Hematopoietic multipotent progenitor cell treated with erythropoietin and hydrocortisone succinate and interleukin-3 and kit ligand, for 17 days (in vitro differentiated cells): Measurements from ENCODE around the gene KIAA0232.
"Not testable (repeated sequence)": the region's sequence is repeated elsewhere in the genome, so short reads cannot be mapped to it uniquely, and the experiment has no call there.

Experiments used
- DNase-seq: peaks from one replicate; pipeline ENCODE4 v3.0.0-alpha.2; 2015; ENCODE audit warnings: low spot score

Gene KIAA0232

DNA sequence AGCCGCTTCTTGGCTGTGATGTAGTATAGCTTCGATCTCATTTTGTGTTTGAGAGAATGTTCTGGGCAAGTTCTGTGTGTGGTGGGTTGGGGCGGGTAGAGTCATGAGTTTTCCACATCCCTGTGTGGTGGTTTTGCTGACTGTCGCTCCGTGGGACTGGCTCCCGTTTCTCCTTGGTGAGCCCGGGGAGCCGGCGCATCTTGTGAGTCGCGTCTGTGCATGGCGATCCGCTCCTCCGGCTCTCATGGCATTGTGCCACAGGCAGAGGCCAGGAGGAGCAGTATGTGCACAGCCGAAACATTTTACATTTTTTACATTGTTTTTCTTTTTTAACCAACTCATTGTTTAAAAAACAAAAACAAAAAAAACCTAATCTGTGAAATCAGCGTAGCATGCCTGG, 99.4 kb downstream of the KIAA0232 start:
- DNase-seq, result no peak

DNA sequence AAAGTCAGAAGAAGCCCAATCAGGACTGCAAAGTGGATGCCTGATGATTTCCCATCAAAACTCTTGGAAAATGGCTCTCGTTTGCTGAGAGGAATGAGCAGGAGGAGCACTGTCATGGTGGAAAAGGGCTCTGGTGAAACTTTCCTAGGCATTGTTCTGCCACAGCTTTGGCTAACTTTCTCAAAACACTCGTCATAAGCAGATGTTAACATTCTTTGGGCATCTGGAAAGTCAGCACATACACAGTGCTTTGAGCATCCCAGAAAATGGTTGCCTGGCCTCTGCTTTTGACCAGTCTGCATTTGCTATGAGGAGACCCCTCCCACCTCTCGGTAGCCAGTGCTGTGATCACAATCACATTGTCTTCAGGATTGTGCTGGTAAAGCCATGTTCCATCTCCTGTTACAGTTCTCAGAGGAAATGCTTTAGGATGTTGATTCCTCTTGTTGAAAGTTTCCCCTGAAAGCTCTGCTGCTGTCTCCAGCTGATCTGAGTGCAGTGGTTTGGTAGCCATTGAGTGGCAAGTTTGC, 101.9 kb downstream of the KIAA0232 start:
- no peak for DNase-seq

DNA sequence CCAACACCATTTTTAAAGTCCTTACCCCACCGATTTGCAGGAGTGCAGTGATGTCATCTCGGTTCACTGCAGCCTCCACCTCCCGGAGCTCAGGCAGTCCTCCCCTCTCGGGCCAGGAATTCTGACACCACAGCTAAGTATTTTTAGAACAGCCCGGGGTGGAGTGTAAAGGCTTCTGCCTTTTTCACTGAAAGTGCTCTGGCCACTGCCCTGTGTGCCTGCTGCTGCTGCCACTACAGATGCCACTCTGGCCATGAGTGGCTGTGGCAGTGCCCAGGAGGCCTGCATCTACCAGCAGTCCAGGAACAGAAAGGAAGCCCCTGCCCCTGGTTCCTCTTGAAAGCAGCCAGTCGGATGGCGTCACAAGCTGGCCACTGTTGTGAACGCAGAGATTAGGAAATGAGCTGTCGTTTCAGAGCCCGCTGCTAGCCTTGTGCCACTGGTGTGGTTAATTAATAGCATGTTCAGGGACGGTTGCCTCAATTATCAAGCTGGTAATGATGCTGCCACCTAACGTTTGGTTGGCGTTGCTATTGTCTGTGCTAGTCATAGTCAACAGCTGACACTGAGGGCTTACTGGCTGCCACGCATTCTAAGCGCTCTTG, 103.5 kb downstream of the KIAA0232 start:
- DNase-seq, result peak; percentile 74

DNA sequence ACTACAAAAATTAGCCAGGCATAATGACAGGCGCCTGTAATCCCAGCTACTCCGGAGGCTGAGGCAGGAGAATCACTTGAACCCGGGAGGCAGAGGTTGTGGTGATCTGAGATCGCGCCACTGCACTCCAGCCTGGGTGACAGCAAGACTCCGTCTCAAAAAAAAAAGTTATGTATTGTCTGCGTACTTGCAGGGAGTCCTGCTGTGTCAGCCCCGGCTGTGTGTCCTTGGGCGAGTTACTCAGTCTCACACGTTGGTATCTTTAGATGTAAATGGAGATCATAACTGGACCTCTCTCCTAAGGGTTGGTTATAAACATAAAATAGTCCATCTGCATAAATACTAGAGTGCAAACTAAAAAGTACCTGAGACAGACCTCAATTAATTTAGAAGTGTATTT, 104.4 kb downstream of the KIAA0232 start:
- DNase-seq, result no peak

DNA sequence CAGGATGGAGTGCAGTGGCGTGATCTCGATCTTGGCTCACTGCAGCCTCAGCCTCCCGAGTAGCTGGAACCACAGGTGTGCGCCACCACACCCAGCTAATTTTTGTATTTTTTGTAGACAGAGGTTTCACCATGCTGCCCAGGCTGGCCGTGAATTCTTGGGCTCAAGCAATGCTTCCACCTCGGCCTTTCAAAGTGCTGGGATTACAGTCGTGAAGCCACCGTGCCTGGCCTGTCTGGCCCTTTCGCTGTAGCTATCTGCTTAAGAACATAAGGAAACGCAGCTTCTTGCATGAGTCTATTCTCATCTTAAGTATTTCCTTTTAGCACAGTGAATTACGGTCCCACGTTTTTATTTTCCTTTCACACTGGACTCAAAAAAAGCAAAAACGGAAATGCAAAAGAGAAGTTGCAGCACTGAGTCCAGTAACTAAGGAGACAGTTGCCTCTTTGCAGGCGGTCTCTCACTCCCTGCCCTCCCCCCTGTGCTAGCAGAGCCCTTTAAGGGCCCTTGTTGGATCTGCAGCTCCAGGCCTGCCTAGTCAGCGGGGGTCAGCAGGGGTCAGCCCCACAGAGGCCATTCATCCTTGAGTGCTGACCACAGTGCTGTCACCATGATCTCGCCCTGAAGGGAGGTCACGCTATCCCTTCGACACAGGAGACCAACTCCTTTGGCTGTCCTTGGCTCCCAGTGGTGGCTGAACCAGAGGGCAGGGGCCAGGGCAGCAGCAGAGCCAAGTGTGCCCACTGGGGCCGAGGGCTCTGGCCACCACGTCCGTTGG, 105.3 kb downstream of the KIAA0232 start:
- no peak for DNase-seq

DNA sequence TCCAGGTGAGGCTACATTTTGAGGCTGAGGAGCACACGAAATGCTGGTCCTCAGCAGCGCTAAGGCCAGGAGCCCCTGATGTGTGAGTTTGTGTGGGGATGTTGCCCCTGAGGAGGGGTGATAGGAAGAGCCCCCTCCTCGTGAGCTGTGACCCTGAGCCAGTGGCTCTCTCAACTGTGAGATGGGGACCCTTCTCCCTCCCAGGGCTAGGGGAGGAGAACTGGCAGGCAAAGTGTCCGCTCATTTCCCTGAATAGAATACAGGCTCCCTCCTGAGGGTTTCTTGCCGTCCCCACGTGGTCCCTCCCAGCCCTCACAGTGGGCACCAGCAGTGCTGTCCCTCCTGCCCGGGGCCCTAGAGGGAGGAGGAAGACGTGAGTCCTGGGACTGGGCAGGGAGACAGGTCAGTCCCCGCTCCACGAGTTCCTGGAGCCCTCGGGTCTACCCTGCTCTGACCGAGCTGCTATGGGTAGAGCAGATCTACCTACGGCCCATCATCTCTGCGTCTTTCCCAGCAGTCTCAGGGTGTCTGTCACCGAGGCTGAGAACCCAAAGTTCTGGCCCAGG, 106.1 kb downstream of the KIAA0232 start:
- DNase-seq, result no peak

DNA sequence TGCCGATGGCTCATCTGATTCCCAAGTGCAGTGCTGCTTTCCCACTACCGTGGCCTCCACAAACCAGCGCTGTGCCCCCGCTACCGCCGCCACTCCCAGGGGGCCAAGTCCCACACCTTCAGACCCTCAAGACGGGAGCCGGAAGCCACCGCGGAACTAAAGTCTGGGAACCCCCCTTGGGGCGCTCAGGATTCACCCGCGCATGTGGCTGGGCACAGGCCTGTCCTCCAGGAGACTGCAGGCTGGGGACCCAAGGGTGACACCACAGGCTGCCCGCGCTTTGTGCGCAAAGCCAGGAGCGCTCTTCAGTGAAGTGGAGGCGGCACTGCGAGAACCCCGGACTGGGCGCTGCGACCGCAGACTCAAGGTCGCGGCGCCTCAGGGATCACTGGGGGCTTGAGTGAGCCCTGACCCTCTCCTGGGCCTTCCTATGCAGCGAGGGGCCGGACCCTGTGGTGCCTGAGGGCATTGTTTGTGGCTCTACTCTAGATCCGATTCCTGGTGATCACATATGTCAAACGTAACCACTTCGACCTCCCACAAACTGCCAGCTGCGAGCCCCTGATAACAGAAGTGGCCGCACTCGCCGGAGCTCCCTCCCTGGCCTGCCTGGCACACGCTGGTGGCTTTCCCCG, 106.7 kb downstream of the KIAA0232 start:
- peak; percentile 81 for DNase-seq

DNA sequence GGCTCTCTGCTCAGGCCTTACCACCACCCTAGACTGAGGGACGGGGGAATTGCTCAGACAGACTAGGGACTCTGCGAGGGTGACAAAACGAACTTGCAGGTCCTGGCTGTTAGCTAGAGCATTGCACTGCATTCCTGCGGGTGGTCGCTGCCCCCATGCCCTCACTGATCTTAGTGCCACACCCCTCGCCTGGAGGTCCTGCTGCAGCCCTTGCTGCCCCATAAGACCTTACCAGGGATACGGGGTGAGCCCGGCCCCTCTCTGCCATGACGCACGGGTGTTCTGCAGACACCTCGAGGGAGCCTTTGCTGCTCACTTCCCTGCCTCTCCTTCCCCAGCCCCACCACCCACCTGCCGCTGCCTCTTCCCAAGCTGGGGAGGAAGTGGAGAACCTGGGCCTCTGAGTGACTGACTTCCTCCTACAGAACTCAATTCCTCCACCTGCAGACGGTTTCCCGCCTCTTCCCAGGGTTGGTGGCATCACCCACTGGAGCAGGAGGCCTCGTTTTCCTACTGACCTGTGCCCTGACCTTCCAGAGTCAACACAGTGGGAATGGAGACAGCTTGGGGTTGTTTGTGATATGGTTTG, 107.3 kb downstream of the KIAA0232 start:
- DNase-seq, result peak; percentile 14

DNA sequence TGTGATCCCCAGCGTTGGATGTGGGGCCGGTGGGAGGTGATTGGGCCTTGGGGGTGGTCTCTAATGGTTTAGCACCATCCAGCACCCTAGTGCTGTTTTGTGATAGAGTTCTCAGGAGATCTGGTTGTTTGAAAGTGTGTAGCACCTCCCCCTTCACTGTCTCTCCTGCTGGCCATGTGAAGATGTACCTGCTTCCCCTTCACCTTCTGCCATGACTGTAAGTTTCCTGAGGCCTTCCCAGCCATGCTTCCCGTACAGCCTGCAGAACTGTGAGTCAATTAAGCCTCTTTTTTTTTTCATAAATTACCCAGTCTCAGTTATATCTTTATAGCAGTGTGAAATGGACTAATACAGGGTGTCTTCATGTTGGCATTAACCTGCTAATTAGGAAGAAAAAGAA, 107.8 kb downstream of the KIAA0232 start:
- DNase-seq, result no peak

DNA sequence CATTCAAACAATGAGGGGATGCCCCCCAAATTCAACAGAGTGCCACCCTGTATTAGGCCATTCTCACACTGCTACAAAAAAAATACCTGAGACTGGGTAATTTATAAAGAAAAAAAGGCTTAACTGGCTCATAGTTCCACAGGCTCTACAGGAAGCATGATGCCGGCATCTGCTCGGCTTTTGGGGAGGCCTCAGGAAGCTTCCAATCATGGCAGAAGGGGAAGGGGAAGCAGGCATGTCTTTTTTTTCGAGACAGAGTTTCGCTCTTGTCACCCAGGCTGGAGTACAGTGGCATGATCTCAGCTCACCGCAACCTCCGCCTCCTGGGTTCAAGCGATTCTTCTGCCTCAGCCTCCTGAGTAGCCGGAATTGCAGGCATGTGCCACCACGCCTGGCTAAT, 108.4 kb downstream of the KIAA0232 start:
- not testable (repeated sequence) for DNase-seq

DNA sequence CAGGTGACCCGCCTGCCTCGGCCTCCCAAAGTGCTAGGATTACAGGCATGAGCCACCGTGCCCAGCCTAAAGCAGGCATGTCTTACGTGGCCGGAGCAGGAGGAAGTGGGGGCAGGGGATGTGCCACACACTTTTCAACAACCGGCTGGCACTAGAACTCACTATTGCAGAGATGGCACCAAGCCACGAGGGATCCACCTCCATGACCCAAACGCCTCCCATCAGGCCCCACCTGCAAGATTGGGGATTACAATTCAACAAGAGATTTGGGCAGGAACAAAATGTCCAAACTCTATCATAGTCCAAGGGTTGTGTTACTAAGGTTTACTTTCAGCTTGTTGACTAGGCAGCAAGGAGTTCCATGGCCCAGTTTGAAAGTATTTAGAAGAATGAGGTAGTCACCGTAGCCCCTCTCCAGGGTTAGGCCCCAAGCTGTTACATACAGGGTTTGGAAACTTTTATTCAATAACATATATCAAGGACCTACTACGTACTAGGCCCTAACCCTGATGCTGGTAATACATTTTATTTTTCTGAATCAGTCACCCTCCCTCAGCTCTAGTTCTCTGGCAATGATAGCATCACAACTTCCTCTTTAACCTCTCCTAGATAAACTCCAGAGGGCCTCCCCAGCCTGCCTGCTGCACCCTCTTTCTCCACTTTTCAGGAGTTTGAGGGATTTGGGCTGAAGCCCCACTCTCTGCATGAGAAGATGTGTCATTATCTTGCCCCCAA, 109.1 kb downstream of the KIAA0232 start:
- peak; percentile 41 for DNase-seq

DNA sequence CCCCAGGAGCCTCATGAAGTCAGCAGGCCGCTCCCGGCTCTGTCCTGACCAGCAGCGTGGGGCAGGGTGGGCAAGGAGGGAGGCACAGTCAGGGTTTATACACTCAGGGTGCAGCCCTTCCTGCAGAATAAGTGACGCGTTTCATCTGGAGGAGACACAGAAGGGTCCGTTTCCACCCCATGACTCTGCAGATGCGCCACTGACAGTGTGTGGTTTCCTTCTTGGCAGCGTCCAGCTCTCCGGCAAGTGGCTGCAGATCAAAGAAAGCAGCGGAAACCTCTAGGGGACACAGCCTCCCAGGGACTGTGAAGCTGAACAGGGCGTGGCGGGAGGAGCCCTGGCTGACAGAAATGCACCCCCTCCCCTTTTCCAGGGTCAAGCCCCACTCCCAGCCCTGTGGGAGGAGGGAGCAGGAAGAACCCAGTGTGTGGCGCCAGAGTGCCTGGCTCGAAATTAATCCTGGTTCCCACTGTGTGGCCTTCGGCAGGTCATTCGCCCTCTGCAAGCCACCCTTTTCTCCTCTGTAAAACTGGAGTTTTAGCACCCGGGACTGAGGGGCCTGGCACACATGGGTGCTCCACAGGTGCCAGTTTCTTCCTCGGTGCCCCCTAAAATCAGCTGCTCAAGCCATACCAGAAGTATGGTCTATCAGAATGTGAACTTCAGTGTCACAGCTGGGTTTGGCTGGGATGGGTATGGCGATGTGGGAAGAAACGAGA, 109.8 kb downstream of the KIAA0232 start:
- peak; percentile 80 for DNase-seq

DNA sequence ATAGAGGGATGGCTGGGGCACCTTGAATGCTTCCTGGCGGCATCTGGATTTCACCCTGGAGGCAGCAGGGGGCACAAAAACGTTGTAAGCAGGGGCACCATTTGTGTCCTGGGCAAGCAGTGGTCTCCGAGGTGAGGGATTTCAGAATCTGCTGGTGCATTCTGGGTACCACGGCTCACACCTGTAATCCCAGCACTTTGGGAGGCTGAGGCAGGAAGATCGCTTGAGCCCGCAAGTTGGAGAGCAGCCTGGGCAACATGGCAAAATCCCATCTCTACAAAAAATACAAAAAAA, 110.3 kb downstream of the KIAA0232 start:
- no peak for DNase-seq

DNA sequence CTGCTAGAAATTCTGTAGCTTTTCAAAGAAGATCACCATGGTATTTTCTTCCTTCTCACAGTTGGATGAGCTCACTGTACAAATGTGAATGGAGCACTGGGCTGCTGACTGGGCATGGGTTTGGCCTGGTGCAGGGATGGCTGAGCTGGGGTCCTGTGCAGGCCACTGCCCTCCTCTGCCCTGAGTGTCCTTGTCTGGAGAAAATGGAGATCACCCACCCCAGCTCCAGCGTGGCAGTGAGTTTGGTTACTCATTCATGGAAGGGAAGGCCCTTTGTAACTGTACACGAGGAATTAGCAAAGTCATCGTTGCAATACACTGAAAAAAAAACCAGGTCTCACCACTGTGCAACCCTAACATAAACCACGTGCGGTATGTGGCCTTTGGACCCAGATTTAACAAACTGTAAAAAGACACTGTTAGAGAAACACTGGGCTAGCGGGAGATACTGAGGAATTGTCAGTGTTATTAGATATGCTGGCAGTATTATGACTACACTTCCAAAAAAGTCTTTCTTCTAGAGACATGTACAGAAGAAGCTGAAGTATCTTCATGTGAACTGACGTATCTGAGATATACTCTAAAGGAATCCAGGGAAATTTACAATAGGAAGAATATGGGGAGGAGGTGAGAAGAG, 111.0 kb downstream of the KIAA0232 start:
- peak; percentile 65 for DNase-seq

DNA sequence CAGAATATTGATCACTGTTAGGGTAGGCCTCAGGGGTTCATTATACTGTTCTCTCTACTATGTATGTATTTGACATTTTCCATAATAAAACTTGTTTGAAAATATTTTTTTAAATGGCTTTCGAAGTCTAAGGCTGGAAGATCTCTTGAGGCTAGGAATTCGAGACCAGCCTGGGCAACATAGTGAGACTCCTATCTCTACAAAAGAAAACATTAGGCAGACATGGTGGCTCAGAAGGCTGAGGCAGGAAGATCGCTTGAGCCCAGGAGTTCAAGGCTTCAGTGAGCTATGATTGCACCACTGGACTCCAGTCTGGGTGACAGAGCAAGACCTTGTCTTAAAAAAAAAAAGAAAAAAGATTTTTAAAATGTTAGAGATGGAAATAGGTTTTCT, 111.6 kb downstream of the KIAA0232 start:
- no peak for DNase-seq

DNA sequence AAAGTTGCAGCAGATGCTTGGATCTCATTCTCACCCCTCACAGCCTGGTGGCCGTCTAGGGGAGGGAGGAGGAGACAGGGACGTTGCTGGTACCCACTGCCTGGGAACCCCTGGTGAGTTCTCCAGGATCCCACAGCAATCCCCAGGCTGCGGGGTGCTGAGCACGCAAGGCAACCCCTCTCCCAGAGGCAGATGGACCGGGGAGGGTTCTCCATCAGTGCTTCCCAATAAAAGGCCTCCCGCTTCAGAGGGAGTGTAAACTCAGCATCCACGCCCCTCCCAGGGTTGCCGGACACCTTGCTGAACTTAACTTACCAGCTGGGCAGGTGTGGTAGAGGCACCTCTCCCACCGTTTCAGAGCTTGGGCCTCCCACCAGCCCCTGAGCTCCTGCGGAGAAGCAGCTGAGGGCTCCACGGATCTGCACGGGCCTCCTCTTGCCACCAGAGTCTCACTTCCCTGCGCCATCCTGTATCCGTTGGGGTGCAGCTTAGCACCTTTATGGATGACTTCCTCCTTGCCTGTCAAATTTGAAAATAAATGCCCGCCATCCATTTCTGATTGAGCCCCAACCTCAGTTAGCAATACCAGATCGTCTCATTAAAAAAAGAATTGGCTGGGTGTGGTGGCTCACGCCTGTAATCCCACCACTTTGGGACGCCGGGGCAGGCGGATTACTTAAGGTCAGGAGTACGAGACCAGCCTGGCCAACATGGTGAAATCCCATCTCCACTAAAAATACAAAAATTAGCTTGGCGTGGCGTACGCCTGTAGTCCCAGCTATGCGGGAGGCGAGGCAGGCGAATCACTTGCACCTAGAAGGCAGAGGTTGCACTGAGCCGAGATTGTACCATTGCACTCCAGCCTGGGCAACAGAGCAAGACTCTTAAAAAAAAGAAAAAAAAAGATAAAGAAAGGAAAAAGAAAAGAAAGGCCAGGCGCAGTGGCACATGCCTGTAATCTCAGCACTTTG, 112.3 kb downstream of the KIAA0232 start:
- no peak for DNase-seq

DNA sequence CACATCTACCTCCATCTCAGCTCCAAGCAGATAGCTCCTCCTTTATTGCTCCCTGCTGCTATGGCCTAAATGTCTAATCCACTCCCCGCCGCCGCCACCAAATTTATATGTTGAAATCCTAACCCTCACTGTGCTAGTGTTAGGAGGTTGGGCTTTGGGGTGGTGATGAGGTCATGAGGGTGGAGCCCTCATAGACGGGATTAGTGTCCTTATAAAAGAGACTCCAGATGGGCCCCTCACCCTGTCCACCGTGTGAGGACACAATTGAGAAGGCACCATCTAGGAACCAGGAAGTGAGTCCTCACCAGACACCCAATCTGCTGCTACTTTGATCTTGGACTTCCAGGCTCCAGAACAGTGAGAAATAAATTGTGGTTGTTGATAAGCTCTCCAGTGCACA, 113.5 kb downstream of the KIAA0232 start:
- no peak for DNase-seq

DNA sequence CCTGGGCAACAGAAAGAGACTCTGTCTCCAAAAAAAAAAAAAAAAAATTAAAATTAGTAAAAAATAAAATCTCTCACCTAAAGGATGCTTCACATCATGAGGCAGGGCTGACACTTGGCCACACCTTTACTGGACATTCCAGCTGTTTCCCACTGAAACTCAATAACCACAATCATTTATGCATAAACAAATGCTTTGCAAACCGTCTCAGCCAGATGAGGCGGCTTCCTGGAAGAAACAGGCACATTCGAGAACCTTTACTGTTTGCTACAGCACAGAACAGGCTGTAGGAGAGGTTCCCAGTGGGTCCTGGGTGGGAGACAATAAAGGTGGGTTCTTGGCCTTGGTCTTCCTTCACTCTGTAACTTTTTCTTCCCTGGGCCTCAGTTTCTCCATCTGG, 116.2 kb downstream of the KIAA0232 start:
- DNase-seq, result no peak

DNA sequence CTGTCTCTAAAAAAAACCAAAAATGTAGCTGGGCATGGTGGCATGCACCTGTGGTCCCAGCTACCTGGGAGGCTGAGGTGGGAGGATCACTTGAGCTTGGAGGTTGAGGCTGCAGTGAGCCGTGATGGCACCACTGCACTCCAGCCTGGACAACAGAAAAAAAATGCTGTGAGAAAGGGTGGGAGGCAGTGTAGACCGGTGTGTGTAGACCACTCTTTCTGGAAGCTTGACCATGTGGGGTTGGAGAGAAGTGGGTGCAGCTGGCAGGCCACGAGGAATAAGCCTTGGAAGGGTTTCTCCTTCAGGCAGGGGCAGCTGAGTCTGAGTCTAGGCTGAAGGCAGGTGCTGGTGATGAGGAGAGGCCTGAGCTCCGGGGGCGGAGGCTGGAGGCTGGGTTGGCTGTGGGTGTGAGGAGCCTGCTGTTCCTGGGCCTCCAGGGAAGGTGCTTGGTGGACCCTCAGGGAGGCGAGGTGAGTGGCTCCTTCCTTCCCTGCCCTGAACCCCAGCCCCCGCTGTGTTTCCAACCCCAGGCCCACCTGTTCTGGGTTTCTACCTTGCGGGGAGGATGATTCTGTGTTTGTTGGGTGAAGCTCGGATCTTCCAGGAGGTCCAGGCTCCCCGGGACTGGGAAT, 117.8 kb downstream of the KIAA0232 start:
- no peak for DNase-seq
